NT2/D1 (cell line): Measurements from ENCODE around the gene SDK2.

Experiments used
- YY1 ChIP-seq: IDR thresholded peaks from 2 replicates; pipeline ENCODE4 v1.6.1; 2011; ENCODE audit not compliant: insufficient read length, insufficient read depth
- ZNF274 ChIP-seq: IDR thresholded peaks from 2 replicates; pipeline ENCODE4 v1.6.1; 2011; ENCODE audit warnings: mild to moderate bottlenecking, low read depth, low read length

DNA sequence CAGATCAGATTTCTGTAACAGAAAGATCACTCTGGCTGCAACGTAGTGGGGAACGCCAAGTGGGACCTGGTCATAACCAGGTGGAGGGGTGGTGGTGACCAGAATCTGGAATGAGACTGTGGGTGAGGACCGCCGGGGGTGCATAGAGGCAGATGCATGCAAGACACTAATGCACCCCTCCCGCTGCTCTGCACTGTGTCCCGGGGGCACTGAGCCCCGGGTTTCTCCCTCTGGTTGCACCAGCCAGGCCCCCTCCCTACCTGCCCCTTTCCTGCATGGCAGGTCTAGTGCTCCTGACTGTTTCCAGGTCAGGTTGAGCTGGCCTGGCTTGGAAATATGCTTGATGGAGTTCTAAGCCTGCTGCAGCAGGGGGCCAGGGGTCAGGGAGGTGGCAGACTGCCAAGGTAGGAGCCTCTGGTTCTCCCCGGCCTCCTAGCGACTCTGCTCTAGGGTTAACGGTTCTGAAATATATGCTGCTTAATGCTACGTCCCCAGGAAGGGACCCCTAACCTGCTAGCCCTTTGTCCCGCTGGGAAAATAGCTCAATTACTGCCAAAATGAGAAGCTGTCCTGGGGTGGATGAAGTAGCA lies 94.3 kb downstream of the SDK2 start:
- no peak for TF ChIP-seq ZNF274
- no peak for TF ChIP-seq YY1
